ENCODE results near the gene ESF1.

Gene ESF1

GRCh38 chr20:13784893-13785715 lies at the start of gene ESF1, which contains the start of gene NDUFAF5:
TSS of gene ESF1 (minus strand) at chr20:13784919. CDS start at chr20:13783140, 1,779 bp downstream.
TSS of gene NDUFAF5 (plus strand) at chr20:13785028. CDS start at chr20:13785069, 41 bp downstream.
- peak; percentile 85 for DNase-seq

GRCh38 chr20:13831476-13831875 lies 46.8 kb upstream of the ESF1 start:
- no peak for DNase-seq

GRCh38 chr20:13825465-13825864 lies 40.7 kb upstream of the ESF1 start:
- no peak for DNase-seq

DNA sequence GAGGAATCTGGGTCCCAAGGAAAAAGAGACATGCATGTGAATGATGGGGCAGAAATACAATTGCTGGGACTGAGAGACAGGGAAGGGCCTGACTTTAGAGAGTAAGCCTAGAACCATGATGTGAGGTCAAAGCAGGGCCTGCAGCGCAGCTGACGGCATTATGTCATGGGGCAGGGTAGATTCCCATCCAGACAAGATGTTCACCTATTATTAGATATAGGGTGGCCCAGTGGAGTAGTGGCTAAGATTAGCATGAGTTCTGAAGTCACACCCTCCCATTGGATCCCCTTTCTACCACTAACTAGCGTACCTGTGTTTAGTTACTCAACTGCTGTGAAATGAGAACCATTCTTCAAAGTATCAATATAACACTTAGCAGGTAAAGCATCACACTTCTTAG lies 39.7 kb upstream of the ESF1 start:
- DNase-seq, result no peak

- no peak for DNase-seq
These were observed 37.7 kb upstream of the ESF1 start for GRCh38 chr20:13822459-13822858.

DNA sequence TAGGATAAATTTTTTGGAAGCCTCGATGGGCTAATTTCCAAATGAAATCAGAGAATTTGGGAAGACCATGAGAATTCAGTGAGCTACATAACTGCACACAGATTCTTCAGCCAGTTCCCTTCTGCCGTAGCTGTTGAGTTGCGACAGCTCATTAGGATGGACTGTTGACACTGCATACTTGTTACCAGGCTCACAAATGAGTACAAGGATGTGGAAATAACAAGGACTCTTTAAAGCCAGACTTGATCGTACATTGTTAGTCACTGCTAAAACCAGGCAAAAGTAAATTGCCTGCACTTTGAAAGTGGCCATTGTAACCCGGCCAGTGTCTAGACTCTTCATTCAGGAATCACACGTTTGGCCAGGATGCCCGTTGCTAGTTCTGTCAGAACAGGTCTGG lies 37.2 kb upstream of the ESF1 start:
- no peak for DNase-seq

- peak; percentile 12 for DNase-seq
These were observed 35.3 kb upstream of the ESF1 start for GRCh38 chr20:13819885-13820645.

DNA sequence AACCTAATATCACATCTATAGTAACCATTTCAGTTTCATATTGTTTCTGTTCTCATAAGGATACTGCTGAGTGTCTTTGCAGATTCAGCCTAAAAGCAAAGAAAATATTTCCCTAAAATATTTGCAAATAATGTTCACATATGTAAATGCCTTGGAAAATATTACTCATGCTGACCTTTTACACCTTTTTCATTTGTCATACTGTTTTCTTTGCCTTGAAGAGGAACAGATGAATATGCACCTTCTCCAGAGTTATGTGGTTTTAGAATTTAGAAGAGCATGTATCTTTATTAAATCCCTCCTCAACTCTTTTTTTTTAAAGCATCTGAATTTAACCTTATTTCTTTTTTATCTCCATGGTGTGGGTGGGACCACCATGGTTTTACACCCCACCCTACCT lies 32.6 kb upstream of the ESF1 start:
- DNase-seq, result no peak

- DNase-seq, result no peak
These were observed 32.0 kb upstream of the ESF1 start for GRCh38 chr20:13816757-13817156.

DNA sequence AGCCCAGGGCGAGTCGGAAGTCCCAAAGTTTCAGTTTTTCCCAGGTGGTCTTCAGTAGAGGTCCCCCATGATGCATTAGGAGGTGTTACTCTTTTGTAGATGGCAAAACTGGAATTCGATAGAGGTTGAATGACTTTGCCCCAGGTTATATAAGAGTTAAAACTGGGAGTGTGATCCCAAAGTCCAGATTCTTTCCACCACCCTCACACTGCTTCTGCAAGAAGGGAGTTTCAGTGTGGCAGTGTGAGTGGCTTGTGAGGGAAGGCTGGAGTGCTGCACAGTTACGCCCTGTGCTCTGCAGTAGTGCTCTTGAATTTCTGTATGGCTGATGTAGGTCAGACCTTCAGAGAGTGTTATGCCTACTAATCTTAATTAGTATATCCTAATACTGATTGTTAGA lies 30.0 kb upstream of the ESF1 start:
- DNase-seq, result no peak

DNA sequence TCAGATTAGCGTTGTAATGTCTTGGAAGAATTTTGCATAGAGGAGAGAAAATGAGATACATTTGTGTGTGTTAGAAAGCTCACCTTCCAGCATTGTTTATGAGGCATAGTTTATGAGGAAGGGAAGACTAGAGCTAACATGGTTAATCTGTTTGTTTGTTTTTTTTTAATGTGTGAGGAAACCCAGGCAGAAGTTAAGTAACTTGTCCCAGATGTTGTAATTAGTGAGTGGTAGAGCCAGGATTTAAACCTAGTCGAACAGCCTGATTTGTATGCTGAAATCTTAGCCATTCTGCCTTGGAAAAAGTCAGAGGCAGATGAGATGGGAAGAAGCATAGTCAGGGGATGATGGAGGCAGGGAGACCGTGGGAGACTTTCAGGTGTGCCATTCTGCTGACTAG lies 29.2 kb upstream of the ESF1 start:
- DNase-seq, result no peak

DNA sequence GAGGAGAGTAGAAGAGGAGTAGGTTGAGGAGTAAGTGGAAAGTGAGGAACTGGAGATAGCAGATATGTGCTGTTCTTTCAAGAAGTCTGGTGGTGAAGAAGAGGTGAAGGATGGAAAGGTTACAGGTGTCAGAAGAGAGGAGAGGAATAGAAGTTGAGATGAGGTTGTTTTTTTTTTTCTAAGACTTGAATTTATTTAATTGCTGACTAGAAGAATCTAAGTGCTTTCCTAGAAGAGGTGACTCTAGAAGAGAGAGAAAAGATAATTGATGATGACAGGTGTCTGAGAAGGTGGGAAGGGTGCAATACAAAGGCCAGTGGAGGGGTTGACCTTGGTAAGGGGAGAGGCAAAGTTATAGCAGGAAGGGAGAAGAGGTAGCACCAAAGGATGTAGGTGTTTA lies 25.7 kb upstream of the ESF1 start:
- DNase-seq, result no peak

- DNase-seq, result no peak
These were observed 25.1 kb upstream of the ESF1 start for GRCh38 chr20:13809855-13810254.

DNA sequence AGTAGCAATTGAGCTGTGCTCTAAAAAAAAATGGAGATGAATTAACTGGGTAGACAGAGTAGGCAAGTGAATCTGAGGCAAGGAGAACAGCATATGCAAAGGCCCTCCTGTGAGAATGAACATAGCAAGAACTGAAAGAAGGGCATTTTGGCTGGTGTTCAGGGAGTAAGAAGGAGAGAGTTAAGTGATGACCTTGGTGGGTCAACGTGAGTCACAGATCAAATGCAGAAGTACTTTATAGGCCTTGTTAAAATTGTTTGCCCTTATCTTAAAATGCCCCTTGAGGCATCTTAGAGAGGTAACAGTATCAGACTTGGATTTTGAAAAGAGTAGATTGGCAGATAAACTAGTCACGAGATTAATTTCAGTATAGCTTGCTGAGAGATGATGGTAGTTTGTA lies 24.7 kb upstream of the ESF1 start:
- DNase-seq, result no peak

DNA sequence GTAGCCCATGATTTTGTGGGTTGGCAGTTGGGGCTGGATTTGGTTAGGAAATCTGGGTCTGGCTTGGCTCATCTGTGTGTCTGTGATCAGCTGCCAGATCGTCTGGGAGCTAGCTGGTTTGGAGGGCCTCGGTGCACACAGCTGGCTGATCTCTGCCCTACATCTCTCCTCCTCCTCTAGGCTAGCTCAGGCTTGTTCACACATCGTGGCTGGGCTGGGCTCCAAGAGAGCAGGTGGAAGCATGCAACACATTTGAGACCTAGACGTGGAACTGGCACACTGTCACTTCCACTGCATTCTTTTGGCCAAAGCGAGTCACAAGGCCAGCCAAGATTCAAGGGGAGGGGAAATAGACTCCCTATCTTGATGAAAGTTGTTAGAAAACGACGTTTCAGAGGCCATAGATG lies 16.0 kb upstream of the ESF1 start:
- peak; percentile 93 for DNase-seq

DNA sequence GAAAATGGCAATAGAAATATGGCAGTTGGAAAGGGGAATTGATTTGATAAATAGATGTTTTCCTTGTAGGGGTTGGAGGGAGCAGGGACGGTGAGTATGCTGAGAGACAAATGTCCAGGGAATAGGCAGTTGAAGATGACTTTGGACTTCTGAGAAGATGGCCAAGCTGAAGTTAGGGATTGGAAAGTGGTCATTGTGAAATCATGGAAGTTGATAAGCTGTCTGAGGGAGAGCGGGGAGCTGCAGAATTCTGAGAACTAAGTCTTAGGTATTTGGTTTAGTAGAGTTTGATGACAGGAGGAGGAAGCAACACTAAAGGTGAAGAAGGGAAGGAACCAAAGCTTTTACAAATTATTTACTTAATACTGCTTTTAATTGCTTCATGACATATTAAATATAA lies 15.3 kb upstream of the ESF1 start:
- DNase-seq, result no peak

DNA sequence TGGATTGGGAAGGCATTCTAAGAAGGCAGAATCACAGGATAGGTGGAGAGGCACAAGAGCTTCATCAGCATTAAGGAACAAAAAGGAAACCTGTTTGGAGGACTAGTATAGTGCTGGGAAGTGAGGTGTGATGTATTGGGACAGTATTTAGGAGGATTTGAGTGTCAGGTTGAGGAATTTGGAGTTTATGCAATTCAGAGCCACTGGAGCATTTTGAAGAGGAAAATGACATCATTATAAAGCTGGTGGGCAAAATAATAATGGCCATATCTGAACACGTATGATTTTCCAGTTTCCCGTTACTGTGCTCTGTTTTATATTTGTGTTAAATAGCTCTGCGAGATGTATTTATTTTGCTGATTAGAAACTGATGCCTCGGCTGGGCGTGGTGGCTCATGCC lies 14.3 kb upstream of the ESF1 start:
- DNase-seq, result no peak

GRCh38 chr20:13794667-13795066 lies 9.9 kb upstream of the ESF1 start:
- no peak for DNase-seq

DNA sequence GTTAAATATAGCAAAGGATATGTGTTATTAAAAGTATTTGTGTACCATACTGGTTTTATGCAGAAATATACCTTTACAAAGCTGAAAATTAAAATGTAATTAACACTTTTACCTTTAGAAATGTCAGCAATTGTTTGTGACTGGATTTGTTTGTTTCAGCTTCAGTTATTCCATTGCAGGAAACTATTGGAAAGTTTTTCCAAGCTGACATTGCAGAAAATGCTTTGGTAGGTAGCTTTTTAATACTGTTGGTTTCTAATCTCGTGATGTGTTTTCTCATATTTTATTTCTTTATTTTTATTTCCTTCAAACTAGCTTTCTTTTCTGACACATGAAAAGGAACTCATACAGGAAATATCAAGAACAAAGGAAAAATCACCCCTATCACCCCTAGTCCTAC lies 8.3 kb upstream of the ESF1 start:
- DNase-seq, result no peak

DNA sequence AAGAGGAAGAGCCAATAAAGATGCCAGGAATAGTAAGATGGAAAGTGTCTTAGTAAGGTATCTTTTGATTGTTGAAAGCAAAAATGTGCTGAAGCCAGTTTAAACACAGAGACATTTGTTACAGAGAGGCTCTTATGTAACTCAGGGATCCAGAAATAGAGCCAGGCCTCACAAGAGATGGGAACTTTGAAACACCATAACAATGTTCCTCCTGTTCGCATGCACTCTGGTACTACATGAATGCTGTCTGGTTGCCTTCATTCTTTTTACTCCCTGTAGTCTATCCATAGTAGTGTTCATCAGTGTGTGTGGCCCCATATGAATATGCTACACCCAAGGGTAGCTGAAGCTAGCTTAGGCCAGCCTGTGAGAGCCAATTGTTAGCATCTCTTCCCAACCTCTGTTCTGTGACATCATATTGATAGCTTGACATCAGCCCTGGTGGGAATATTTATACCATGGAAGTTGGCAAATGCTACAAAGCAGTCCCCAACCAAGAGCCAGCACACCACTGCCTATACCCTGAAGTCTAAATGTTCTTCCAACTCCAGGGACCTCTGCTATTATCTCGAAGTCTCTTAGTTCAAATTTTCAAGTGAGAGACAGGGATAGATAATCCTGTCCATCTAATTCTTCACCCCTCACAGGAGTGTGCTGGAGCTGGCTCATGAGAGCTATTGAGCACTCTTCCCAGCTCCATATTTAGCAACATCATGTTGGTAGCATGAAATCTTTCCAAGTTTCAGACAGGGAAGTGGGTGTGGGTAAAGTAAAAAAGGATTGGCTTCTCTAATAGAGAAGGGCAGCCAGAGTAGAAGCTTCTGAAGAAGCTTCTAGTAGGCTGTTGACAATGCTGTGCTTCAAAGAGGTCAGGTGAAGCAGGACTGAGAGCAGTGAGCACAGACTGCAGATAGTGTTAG lies 7.1 kb upstream of the ESF1 start:
- DNase-seq, result no peak

DNA sequence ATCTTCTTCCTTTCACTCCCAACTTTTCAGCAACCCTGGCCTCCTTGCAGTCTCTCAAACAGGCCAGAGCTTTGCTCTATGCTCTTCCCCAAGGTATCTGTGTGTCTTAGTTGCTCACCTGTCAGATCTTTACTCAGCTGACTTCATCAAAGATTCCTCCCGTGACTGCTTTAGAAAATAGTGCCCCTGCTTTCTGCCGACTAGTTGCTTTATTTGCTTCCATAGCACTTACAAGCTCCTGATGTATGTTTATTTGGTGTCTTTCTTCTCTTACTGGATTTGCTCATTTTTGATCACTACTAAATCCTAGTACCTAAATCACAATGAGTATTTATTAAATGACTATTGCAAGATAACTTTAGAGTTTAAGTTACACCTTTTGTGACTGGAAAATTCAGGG lies 6.0 kb upstream of the ESF1 start:
- DNase-seq, result no peak

GRCh38 chr20:13788167-13788834 lies 3.6 kb upstream of the ESF1 start:
- peak; percentile 20 for DNase-seq

Data from NCI-H1694 (cell line).